ENCODE measurements around the gene TTYH2. TPM values are rescaled to one million over a fixed set of nuclear protein-coding genes. Genes with fewer than 3 reads are reported as not detected.

TTYH2 gene
- total RNA-seq, 1 donor from 2014 or later = 3.8 TPM

DNA sequence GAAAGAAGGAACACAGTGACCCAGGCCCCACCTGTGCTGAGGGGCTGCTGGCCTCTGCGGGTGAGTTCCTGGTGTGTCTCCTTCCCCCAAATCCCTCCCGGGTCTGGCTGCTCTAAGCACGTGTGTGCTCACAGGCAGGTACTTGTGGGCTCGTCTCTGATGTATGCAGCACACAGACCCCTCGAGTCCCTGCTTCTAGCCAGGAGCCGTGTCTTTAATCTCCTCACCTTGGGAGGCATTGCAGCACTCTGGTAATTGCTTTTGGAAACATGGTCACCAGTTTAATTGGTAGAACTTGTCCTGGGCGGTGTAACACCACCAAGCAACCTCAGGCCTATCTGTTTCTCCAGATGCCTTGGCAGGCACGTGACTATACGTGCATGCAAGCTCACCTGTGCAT lies 18.7 kb upstream of the TTYH2 start:
- Mint-ChIP-seq H3K4me1 (peaks cover 8% of the 10 kb centered on the region), H3K4me3 (no peak overlapping the region), H3K36me3 (ENCODE audit: low read depth) (no peaks in the 10 kb centered on the region), H3K9me3 (no peaks in the 10 kb centered on the region), H3K27ac (no peak overlapping the region), H3K27me3 (peaks cover 40% of the 10 kb centered on the region)
- ATAC-seq (ENCODE audit: low read depth) (no peak), DNase-seq (no peak)
- ChIA-PET CTCF (no interaction called here), POLR2A (no interaction called here)
- intact Hi-C loops (cut with micrococcal nuclease) = no loop called here
- TF ChIP-seq, protein P1, sequence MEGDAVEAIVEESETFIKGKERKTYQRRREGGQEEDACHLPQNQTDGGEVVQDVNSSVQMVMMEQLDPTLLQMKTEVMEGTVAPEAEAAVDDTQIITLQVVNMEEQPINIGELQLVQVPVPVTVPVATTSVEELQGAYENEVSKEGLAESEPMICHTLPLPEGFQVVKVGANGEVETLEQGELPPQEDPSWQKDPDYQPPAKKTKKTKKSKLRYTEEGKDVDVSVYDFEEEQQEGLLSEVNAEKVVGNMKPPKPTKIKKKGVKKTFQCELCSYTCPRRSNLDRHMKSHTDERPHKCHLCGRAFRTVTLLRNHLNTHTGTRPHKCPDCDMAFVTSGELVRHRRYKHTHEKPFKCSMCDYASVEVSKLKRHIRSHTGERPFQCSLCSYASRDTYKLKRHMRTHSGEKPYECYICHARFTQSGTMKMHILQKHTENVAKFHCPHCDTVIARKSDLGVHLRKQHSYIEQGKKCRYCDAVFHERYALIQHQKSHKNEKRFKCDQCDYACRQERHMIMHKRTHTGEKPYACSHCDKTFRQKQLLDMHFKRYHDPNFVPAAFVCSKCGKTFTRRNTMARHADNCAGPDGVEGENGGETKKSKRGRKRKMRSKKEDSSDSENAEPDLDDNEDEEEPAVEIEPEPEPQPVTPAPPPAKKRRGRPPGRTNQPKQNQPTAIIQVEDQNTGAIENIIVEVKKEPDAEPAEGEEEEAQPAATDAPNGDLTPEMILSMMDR (IDR thresholded peaks at IDR 0.05) = no peak

GRCh38 chr17:74196541-74197317 lies 16.6 kb upstream of the TTYH2 start:
- Mint-ChIP-seq H3K9me3 (no peaks in the 10 kb centered on the region), H3K36me3 (ENCODE audit: low read depth) (no peaks in the 10 kb centered on the region), H3K4me3 (no peak overlapping the region), H3K4me1 (peaks cover 9% of the 10 kb centered on the region), H3K27me3 (peaks cover 52% of the 10 kb centered on the region), H3K27ac (no peak overlapping the region)
- DNase-seq = no peak
- intact Hi-C loops (cut with micrococcal nuclease) = no loop called here
- ChIA-PET POLR2A (no interaction called here), CTCF (no interaction called here)
- TF ChIP-seq, protein P1 (IDR thresholded peaks at IDR 0.05) = no peak
- ATAC-seq (ENCODE audit: low read depth) = no peak

DNA sequence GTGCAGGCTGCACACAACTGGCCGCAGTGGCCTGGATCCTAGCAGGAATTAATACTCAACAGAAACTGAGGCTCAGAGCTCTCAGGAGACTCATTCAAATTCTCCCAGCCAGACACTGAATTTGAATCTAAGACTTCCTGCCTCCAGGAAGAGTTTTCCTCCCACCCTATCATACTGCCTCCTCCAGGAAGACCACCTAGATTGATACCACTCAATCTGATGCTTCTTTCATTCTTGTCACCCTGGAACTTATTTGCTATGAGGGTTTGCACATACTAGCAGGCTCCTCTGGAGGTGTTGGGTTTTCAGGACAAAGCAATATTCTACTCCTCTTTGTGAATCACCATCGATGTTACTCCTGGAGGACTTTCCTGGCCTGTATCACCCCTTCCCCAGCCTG lies 15.6 kb upstream of the TTYH2 start:
- ChIA-PET CTCF (no interaction called here), POLR2A (no interaction called here)
- Mint-ChIP-seq H3K4me1 (peaks cover 9% of the 10 kb centered on the region), H3K4me3 (no peak overlapping the region), H3K9me3 (no peaks in the 10 kb centered on the region), H3K36me3 (ENCODE audit: low read depth) (no peaks in the 10 kb centered on the region), H3K27me3 (peaks cover 53% of the 10 kb centered on the region), H3K27ac (no peak overlapping the region)
- TF ChIP-seq, protein P1 (IDR thresholded peaks at IDR 0.05) = no peak
- ATAC-seq (ENCODE audit: low read depth) = no peak
- DNase-seq = no peak
- intact Hi-C loops (cut with micrococcal nuclease) = no loop called here

GRCh38 chr17:74198694-74199093 lies 14.7 kb upstream of the TTYH2 start:
- Mint-ChIP-seq H3K36me3 (ENCODE audit: low read depth) (peaks cover 4% of the 10 kb centered on the region), H3K27ac (no peak overlapping the region), H3K27me3 (peaks cover 44% of the 10 kb centered on the region), H3K4me3 (no peak overlapping the region), H3K9me3 (no peaks in the 10 kb centered on the region), H3K4me1 (peaks cover 16% of the 10 kb centered on the region)
- ChIA-PET POLR2A (no interaction called here), CTCF (interaction anchor here (1.5 kb wide), 1 partner anchor 769 kb away, joined by 4 read pairs; no protein-coding TSS in a partner anchor)
- intact Hi-C loops (cut with micrococcal nuclease) = no loop called here
- TF ChIP-seq, protein P1 (IDR thresholded peaks at IDR 0.05) = no peak
- no peak for ATAC-seq (ENCODE audit: low read depth)
- DNase-seq = no peak

GRCh38 chr17:74199306-74200092 lies 13.9 kb upstream of the TTYH2 start:
- Mint-ChIP-seq H3K36me3 (ENCODE audit: low read depth) (peaks cover 4% of the 10 kb centered on the region), H3K27me3 (peaks cover 41% of the 10 kb centered on the region), H3K27ac (no peak overlapping the region), H3K4me1 (peaks cover 16% of the 10 kb centered on the region), H3K4me3 (peak overlapping the region; percentile 47), H3K9me3 (no peaks in the 10 kb centered on the region)
- DNase-seq = peak; percentile 52
- intact Hi-C loops (cut with micrococcal nuclease) = loop anchor here (5.0 to 10.0 kb wide), 3 partner anchors 555 to 1007 kb away; partner anchors contain the start of genes CDC42EP4, COG1 and SDK2
- TF ChIP-seq, protein P1 (IDR thresholded peaks at IDR 0.05) = peak; percentile 78
- CTCF ChIA-PET = interaction anchor here (0.6 to 1.5 kb wide), 5 partner anchors 8 to 770 kb away, joined by 3 to 4 read pairs (median 3); no protein-coding TSS in a partner anchor
- POLR2A ChIA-PET = no interaction called here
- peak; percentile 32 for ATAC-seq (ENCODE audit: low read depth)

All from activated B cell treated with CpG ODN at 0.5 μM for 24 hours (primary cell).